Stimulated activated naive CD4-positive, alpha-beta T cell (primary cell): Measurements from ENCODE around the gene CDY1.
"Not testable (repeated sequence)": the region's sequence is repeated elsewhere in the genome, so short reads cannot be mapped to it uniquely, and the experiment has no call there.

Source experiments
- DNase-seq, 6 experiments: peaks; one replicate each; lab custom pipeline; 2025; lab: John Stamatoyannopoulos, UW

CDY1 gene

GRCh38 chrY:25621817-25622216, at the start of gene CDY1:
CDY1 (plus strand) TSS chrY:25622117; CDS start chrY:25622443, 326 bp downstream.
- not testable (repeated sequence) for DNase-seq

- not testable (repeated sequence) for DNase-seq
Measured at GRCh38 chrY:25593336-25593735, 28.6 kb upstream of the CDY1 start.

GRCh38 chrY:25620209-25620608, 1.7 kb upstream of the CDY1 start:
- not testable (repeated sequence) for DNase-seq

GRCh38 chrY:25626524-25626923, 4.6 kb downstream of the CDY1 start:
- DNase-seq, result not testable (repeated sequence)

GRCh38 chrY:25630383-25631112, 8.6 kb downstream of the CDY1 start:
- not testable (repeated sequence) for DNase-seq

- DNase-seq, result not testable (repeated sequence)
Measured at GRCh38 chrY:25639852-25640251, 17.9 kb downstream of the CDY1 start.

- DNase-seq, result not testable (repeated sequence)
Measured at GRCh38 chrY:25643024-25643915, 21.4 kb downstream of the CDY1 start.
